Measurements from ENCODE around the gene ARVCF.

Gene ARVCF

GRCh38 chr22:20009582-20010306 is 6.9 kb downstream of the ARVCF start:
- Histone ChIP-seq H3K36me3 (ENCODE audit: insufficient read depth, low read length) (no peaks in the 10 kb centered on the region), H3K27ac (ENCODE audit: low read depth, low read length) (no peak overlapping the region), H3K9ac (ENCODE audit: low read length) (no peak overlapping the region), H3K9me3 (ENCODE audit: low read length) (no peaks in the 10 kb centered on the region), H3K4me1 (ENCODE audit: insufficient read depth, low read length) (peaks cover 9% of the 10 kb centered on the region), H3K4me3 (ENCODE audit: low read depth in 1 of 2, low read length in 2 of 2) (no peak overlapping the region), H3K27me3 (ENCODE audit: control insufficient read depth in 1 of 2, insufficient read depth in 2 of 2, low read length in 2 of 2) (no peaks in the 10 kb centered on the region)

DNA sequence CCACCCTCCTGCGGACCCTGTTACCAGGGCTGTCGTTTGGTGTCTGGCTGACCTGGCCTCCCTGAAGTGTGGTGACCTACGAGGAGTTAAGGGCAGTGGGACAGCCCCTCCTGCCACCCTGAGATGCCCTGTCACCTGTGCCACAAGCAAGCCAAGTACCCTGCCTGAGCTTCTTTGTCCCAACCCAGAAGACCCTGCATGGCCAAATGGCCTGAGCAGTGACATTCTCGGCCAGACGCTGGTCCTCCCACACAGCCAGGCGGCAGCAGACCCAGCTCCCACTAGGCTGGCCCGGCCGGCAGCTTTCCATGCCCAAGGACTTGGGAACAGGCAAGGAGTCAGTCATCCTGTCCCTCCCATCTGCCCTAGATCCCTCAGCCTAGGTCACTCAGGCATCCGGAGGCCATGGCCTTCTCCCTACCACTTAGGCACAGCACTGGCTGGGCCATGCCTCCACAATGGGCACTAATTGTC is 7.6 kb downstream of the ARVCF start:
- no peaks in the 10 kb centered on the region for H3K9me3 ChIP-seq (ENCODE audit: low read length)
- no peak overlapping the region for H3K4me3 ChIP-seq (ENCODE audit: low read depth in 1 of 2, low read length in 2 of 2)
- H3K9ac ChIP-seq (ENCODE audit: low read length): no peak overlapping the region
- H3K4me1 ChIP-seq (ENCODE audit: insufficient read depth, low read length): peaks cover 9% of the 10 kb centered on the region
- H3K27me3 ChIP-seq (ENCODE audit: control insufficient read depth in 1 of 2, insufficient read depth in 2 of 2, low read length in 2 of 2): no peaks in the 10 kb centered on the region
- H3K36me3 ChIP-seq (ENCODE audit: insufficient read depth, low read length): no peaks in the 10 kb centered on the region
- no peak overlapping the region for H3K27ac ChIP-seq (ENCODE audit: low read depth, low read length)

DNA sequence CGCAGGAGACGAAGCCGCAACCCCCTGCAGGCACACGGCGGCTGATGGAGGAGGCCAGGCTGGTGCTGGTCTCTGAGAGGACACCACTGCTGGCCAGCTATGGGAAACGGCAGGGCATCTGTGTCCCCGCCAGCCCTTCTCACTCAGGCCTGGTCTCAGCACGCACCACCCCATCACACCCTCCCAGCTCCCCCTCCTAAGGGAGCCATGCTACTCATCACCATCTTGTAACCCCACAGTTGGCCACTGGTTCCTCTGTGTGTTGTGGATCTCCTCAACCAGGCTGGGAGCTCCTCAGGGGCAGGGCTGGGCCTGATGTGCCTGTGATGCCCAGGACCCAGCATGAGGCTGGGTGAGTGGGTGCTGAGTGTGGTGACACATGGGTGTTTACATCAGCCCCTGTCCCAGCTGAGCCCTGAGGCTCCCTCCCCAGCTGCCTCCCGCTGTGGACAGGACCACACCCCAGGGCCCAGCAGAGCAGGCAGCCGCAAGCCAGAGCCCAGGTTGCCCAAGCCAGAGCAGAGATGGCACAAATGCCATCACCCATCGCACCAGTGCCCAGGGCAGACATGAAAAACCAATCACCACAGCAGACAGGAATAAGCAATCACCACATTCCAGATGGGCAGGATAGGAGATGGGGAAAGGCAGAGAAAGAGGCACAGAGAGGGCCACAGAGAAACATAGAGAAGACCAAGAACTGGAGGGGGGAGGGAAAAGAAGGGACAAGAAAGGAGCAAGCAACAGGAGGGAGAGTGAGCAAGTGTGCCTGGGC is 8.2 kb downstream of the ARVCF start:
- H3K4me1 ChIP-seq (ENCODE audit: insufficient read depth, low read length): peaks cover 6% of the 10 kb centered on the region
- H3K27ac ChIP-seq (ENCODE audit: low read depth, low read length): no peak overlapping the region
- no peaks in the 10 kb centered on the region for H3K27me3 ChIP-seq (ENCODE audit: control insufficient read depth in 1 of 2, insufficient read depth in 2 of 2, low read length in 2 of 2)

DNA sequence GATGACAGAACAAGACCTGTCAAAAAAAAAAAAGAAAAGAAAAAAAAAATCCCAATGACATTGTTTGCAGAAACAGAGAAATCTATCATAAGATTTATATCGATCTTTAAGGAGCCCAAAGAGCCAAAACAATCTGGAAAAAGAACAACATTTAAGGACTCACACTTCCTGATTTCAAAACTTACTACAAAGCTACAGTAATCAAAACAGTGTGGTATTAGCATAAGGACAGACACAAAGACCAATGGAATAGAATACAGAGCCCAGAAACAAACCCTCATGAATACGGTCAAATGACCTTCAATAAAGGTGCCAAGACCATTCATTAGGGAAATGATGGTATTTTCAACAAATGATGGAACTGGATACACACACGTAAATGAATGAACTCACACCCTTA is 12.2 kb downstream of the ARVCF start:
- Histone ChIP-seq H3K9me3 (ENCODE audit: low read length) (no peaks in the 10 kb centered on the region), H3K4me3 (ENCODE audit: low read depth in 1 of 2, low read length in 2 of 2) (no peak overlapping the region), H3K27ac (ENCODE audit: low read depth, low read length) (no peak overlapping the region), H3K27me3 (ENCODE audit: control insufficient read depth in 1 of 2, insufficient read depth in 2 of 2, low read length in 2 of 2) (no peaks in the 10 kb centered on the region), H3K9ac (ENCODE audit: low read length) (no peak overlapping the region), H3K4me1 (ENCODE audit: insufficient read depth, low read length) (peaks cover 17% of the 10 kb centered on the region), H3K36me3 (ENCODE audit: insufficient read depth, low read length) (no peaks in the 10 kb centered on the region)

More for the DNA sequence above, 8.2 kb downstream of the ARVCF start:
- Histone ChIP-seq H3K4me3 (ENCODE audit: low read depth in 1 of 2, low read length in 2 of 2) (no peak overlapping the region), H3K9me3 (ENCODE audit: low read length) (no peaks in the 10 kb centered on the region), H3K9ac (ENCODE audit: low read length) (no peak overlapping the region), H3K36me3 (ENCODE audit: insufficient read depth, low read length) (no peaks in the 10 kb centered on the region)

DNA sequence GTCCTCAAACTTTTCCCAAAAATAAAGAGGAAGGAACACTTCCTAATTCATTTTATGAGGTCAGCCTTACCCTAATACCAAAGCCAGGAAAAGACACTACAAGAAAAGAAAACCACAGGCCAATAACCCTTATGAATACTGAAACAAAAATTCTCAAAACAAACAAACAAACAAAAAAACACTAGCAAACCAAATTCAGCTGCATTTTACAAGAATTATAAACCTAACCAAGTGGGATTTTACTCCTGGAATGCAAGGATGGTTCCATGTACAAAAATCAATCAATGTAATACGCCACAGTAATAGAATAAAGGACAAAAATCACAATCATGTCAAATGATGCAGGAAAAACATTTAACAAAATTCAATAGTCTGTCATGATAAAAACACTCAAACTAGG is 13.3 kb downstream of the ARVCF start:
- no peaks in the 10 kb centered on the region for H3K27me3 ChIP-seq (ENCODE audit: control insufficient read depth in 1 of 2, insufficient read depth in 2 of 2, low read length in 2 of 2)
- no peak overlapping the region for H3K4me3 ChIP-seq (ENCODE audit: low read depth in 1 of 2, low read length in 2 of 2)
- no peaks in the 10 kb centered on the region for H3K36me3 ChIP-seq (ENCODE audit: insufficient read depth, low read length)
- H3K27ac ChIP-seq (ENCODE audit: low read depth, low read length): no peak overlapping the region
- H3K4me1 ChIP-seq (ENCODE audit: insufficient read depth, low read length): peaks cover 26% of the 10 kb centered on the region
- H3K9ac ChIP-seq (ENCODE audit: low read length): no peak overlapping the region
- no peaks in the 10 kb centered on the region for H3K9me3 ChIP-seq (ENCODE audit: low read length)

GRCh38 chr22:20002636-20003035 is 14.0 kb downstream of the ARVCF start:
- Histone ChIP-seq H3K4me1 (ENCODE audit: insufficient read depth, low read length) (peaks cover 26% of the 10 kb centered on the region), H3K4me3 (ENCODE audit: low read depth in 1 of 2, low read length in 2 of 2) (no peak overlapping the region), H3K27me3 (ENCODE audit: control insufficient read depth in 1 of 2, insufficient read depth in 2 of 2, low read length in 2 of 2) (no peaks in the 10 kb centered on the region), H3K27ac (ENCODE audit: low read depth, low read length) (no peak overlapping the region), H3K36me3 (ENCODE audit: insufficient read depth, low read length) (no peaks in the 10 kb centered on the region), H3K9ac (ENCODE audit: low read length) (no peak overlapping the region), H3K9me3 (ENCODE audit: low read length) (no peaks in the 10 kb centered on the region)

- Histone ChIP-seq H3K4me3 (ENCODE audit: low read depth in 1 of 2, low read length in 2 of 2) (no peak overlapping the region), H3K36me3 (ENCODE audit: insufficient read depth, low read length) (no peaks in the 10 kb centered on the region), H3K4me1 (ENCODE audit: insufficient read depth, low read length) (peaks cover 26% of the 10 kb centered on the region), H3K27me3 (ENCODE audit: control insufficient read depth in 1 of 2, insufficient read depth in 2 of 2, low read length in 2 of 2) (no peaks in the 10 kb centered on the region), H3K27ac (ENCODE audit: low read depth, low read length) (no peak overlapping the region), H3K9me3 (ENCODE audit: low read length) (no peaks in the 10 kb centered on the region), H3K9ac (ENCODE audit: low read length) (no peak overlapping the region)
These were observed 14.5 kb downstream of the ARVCF start for GRCh38 chr22:20002128-20002527.

- Histone ChIP-seq H3K27ac (ENCODE audit: low read depth, low read length) (no peak overlapping the region), H3K4me3 (ENCODE audit: low read depth in 1 of 2, low read length in 2 of 2) (no peak overlapping the region), H3K9me3 (ENCODE audit: low read length) (no peaks in the 10 kb centered on the region), H3K27me3 (ENCODE audit: control insufficient read depth in 1 of 2, insufficient read depth in 2 of 2, low read length in 2 of 2) (no peaks in the 10 kb centered on the region), H3K4me1 (ENCODE audit: insufficient read depth, low read length) (peaks cover 26% of the 10 kb centered on the region), H3K9ac (ENCODE audit: low read length) (no peak overlapping the region), H3K36me3 (ENCODE audit: insufficient read depth, low read length) (no peaks in the 10 kb centered on the region)
These were observed 15.5 kb downstream of the ARVCF start for GRCh38 chr22:20001082-20001638.

- no peaks in the 10 kb centered on the region for H3K9me3 ChIP-seq (ENCODE audit: low read length)
- H3K4me3 ChIP-seq (ENCODE audit: low read depth in 1 of 2, low read length in 2 of 2): no peak overlapping the region
These were observed 16.2 kb downstream of the ARVCF start for GRCh38 chr22:20000246-20001081.

GRCh38 chr22:19998991-19999820 is 17.4 kb downstream of the ARVCF start:
- no peaks in the 10 kb centered on the region for H3K9me3 ChIP-seq (ENCODE audit: low read length)
- no peaks in the 10 kb centered on the region for H3K36me3 ChIP-seq (ENCODE audit: insufficient read depth, low read length)
- H3K9ac ChIP-seq (ENCODE audit: low read length): no peak overlapping the region
- H3K4me3 ChIP-seq (ENCODE audit: low read depth in 1 of 2, low read length in 2 of 2): no peak overlapping the region
- no peak overlapping the region for H3K27ac ChIP-seq (ENCODE audit: low read depth, low read length)
- H3K27me3 ChIP-seq (ENCODE audit: control insufficient read depth in 1 of 2, insufficient read depth in 2 of 2, low read length in 2 of 2): no peaks in the 10 kb centered on the region
- peaks cover 38% of the 10 kb centered on the region for H3K4me1 ChIP-seq (ENCODE audit: insufficient read depth, low read length)

More at GRCh38 chr22:20000246-20001081, 16.2 kb downstream of the ARVCF start:
- Histone ChIP-seq H3K4me1 (ENCODE audit: insufficient read depth, low read length) (peaks cover 31% of the 10 kb centered on the region), H3K27me3 (ENCODE audit: control insufficient read depth in 1 of 2, insufficient read depth in 2 of 2, low read length in 2 of 2) (no peaks in the 10 kb centered on the region), H3K36me3 (ENCODE audit: insufficient read depth, low read length) (no peaks in the 10 kb centered on the region), H3K9ac (ENCODE audit: low read length) (no peak overlapping the region), H3K27ac (ENCODE audit: low read depth, low read length) (no peak overlapping the region)
